HEK293 (cell line): ENCODE measurements around the gene MAPKAP1.

Source experiments
- CTCF ChIA-PET: fragments of 350-600 bp; formaldehyde crosslinking; extraction: SDS; loops from one replicate; lab custom pipeline; 2021; ENCODE audit warnings: antibody characterized with exemption; lab: Yijun Ruan, JAX
- POLR2A ChIA-PET: fragments of 300-600 bp; formaldehyde crosslinking; extraction: SDS; loops from one replicate; lab custom pipeline; 2020; ENCODE audit warnings: antibody characterized with exemption, inconsistent platforms; lab: Yijun Ruan, JAX
- H3K27ac ChIP-seq: fragments of 200-500 bp; sonication (Bioruptor generic); 2 replicates; pipeline ENCODE4 v1.5.1; 2014; ENCODE audit warnings: low read depth, low read length, control low read depth, inconsistent platforms; ENCODE audit errors: extremely low read depth
- H3K36me3 ChIP-seq, 2 experiments: fragments of 200-500 bp in 1 of 2; sonication (Bioruptor generic) in 1 of 2; 1 replicate in 1 of 2; 2 replicates in 1 of 2; pipeline ENCODE4 v1.5.1; 2014 to 2017; ENCODE audit warnings: inconsistent platforms in 2 of 2, low read length in 2 of 2; ENCODE audit not compliant: control insufficient read depth in 2 of 2, insufficient read depth in 1 of 2
- H3K4me1 ChIP-seq: fragments of 200-500 bp; sonication (Bioruptor generic); 2 replicates; pipeline ENCODE4 v1.5.1; 2014; ENCODE audit warnings: mild to moderate bottlenecking, low read length, inconsistent platforms; ENCODE audit not compliant: control insufficient read depth, insufficient read depth
- H3K4me3 ChIP-seq: 2 replicates; pipeline ENCODE4 v1.5.1; 2011; ENCODE audit warnings: low read depth, mild to moderate bottlenecking, control low read depth, low read length, moderate library complexity
- H3K9me3 ChIP-seq: fragments of 200-500 bp; sonication (Bioruptor generic); 2 replicates; pipeline ENCODE4 v1.5.1; 2014; ENCODE audit warnings: low read depth, low read length, inconsistent platforms; ENCODE audit not compliant: control insufficient read depth, insufficient read depth
- BCL11B ChIP-seq: fragments of 450-650 bp; formaldehyde crosslinking; IDR thresholded peaks from 2 replicates; pipeline ENCODE4 v1.5.1; 2016; ENCODE audit warnings: low read depth, missing biosample characterization, missing genetic modification characterization
- ELK4 ChIP-seq: IDR thresholded peaks from 2 replicates; pipeline ENCODE4 v1.6.1; 2011; ENCODE audit warnings: mild to moderate bottlenecking, low read depth, low read length, borderline replicate concordance
- GLIS1 ChIP-seq: fragments of 450-650 bp; formaldehyde crosslinking; IDR thresholded peaks from 2 replicates; pipeline ENCODE4 v1.5.1; 2016; ENCODE audit warnings: missing biosample characterization, missing genetic modification characterization
- IKZF3 ChIP-seq: fragments of 450-650 bp; IDR thresholded peaks from 2 replicates; pipeline ENCODE4 v1.5.0; 2018; ENCODE audit warnings: missing biosample characterization, mild to moderate bottlenecking, missing genetic modification characterization, moderate library complexity
- KLF17 ChIP-seq: fragments of 450-650 bp; formaldehyde crosslinking; IDR thresholded peaks from 2 replicates; pipeline ENCODE4 v1.5.1; 2016; ENCODE audit warnings: missing biosample characterization, missing genetic modification characterization
- OSR2 ChIP-seq: fragments of 450-650 bp; formaldehyde crosslinking; IDR thresholded peaks from 2 replicates; pipeline ENCODE4 v1.5.1; 2016; ENCODE audit warnings: missing biosample characterization, missing genetic modification characterization
- SCRT1 ChIP-seq: fragments of 450-650 bp; formaldehyde crosslinking; IDR thresholded peaks from 2 replicates; pipeline ENCODE4 v1.5.1; 2016; ENCODE audit warnings: missing biosample characterization, missing genetic modification characterization, borderline replicate concordance
- SP3 ChIP-seq: fragments of 450-650 bp; formaldehyde crosslinking; IDR thresholded peaks from 2 replicates; pipeline ENCODE4 v1.5.1; 2016; ENCODE audit warnings: missing biosample characterization, missing genetic modification characterization
- SP7 ChIP-seq: fragments of 450-650 bp; formaldehyde crosslinking; IDR thresholded peaks from 2 replicates; pipeline ENCODE4 v1.5.1; 2016; ENCODE audit warnings: missing biosample characterization, missing genetic modification characterization
- TRIM28 ChIP-seq: IDR thresholded peaks from 2 replicates; pipeline ENCODE4 v1.6.1; 2011; ENCODE audit warnings: low read length, control low read depth, borderline replicate concordance
- WT1 ChIP-seq: fragments of 450-650 bp; formaldehyde crosslinking; IDR thresholded peaks from 2 replicates; pipeline ENCODE4 v1.5.1; 2016; ENCODE audit warnings: missing biosample characterization, missing genetic modification characterization
- YY2 ChIP-seq: fragments of 450-650 bp; formaldehyde crosslinking; IDR thresholded peaks from 2 replicates; pipeline ENCODE4 v1.5.1; 2016; ENCODE audit warnings: missing biosample characterization, missing genetic modification characterization
- ZFP41 ChIP-seq: fragments of 450-650 bp; formaldehyde crosslinking; IDR thresholded peaks from 2 replicates; pipeline ENCODE4 v1.5.1; 2016; ENCODE audit warnings: missing biosample characterization, missing genetic modification characterization, borderline replicate concordance
- ZNF140 ChIP-seq: fragments of 450-650 bp; formaldehyde crosslinking; IDR thresholded peaks from 2 replicates; pipeline ENCODE4 v1.5.1; 2016; ENCODE audit warnings: missing biosample characterization, missing genetic modification characterization
- ZNF239 ChIP-seq: fragments of 450-650 bp; formaldehyde crosslinking; IDR thresholded peaks from 2 replicates; pipeline ENCODE4 v1.5.1; 2016; ENCODE audit warnings: missing biosample characterization, missing genetic modification characterization
- ZNF292 ChIP-seq: fragments of 450-650 bp; formaldehyde crosslinking; IDR thresholded peaks from 2 replicates; pipeline ENCODE4 v1.5.1; 2016; ENCODE audit warnings: low read depth, missing biosample characterization, missing genetic modification characterization, borderline replicate concordance
- ZNF350 ChIP-seq: fragments of 450-650 bp; formaldehyde crosslinking; IDR thresholded peaks from 2 replicates; pipeline ENCODE4 v1.5.0; 2017; ENCODE audit warnings: missing biosample characterization, mild to moderate bottlenecking, missing genetic modification characterization
- ZNF394 ChIP-seq: fragments of 450-650 bp; formaldehyde crosslinking; IDR thresholded peaks from 2 replicates; pipeline ENCODE4 v1.5.1; 2016; ENCODE audit warnings: missing biosample characterization, missing genetic modification characterization, mild to moderate bottlenecking, moderate library complexity, borderline replicate concordance
- ZNF501 ChIP-seq: fragments of 450-650 bp; formaldehyde crosslinking; IDR thresholded peaks from 2 replicates; pipeline ENCODE4 v1.5.1; 2016; ENCODE audit warnings: missing biosample characterization, missing genetic modification characterization
- ZNF514 ChIP-seq: fragments of 450-650 bp; formaldehyde crosslinking; IDR thresholded peaks from 2 replicates; pipeline ENCODE4 v1.5.1; 2016; ENCODE audit warnings: missing biosample characterization, missing genetic modification characterization
- ZNF585B ChIP-seq: fragments of 450-650 bp; formaldehyde crosslinking; IDR thresholded peaks from 2 replicates; pipeline ENCODE4 v1.5.1; 2016; ENCODE audit warnings: missing biosample characterization, missing genetic modification characterization
- ZNF596 ChIP-seq: fragments of 450-650 bp; IDR thresholded peaks from 2 replicates; pipeline ENCODE4 v1.5.0; 2018; ENCODE audit warnings: missing biosample characterization, mild to moderate bottlenecking, missing genetic modification characterization, moderate library complexity
- ZNF600 ChIP-seq: fragments of 450-650 bp; formaldehyde crosslinking; IDR thresholded peaks from 2 replicates; pipeline ENCODE4 v1.5.1; 2016; ENCODE audit warnings: missing biosample characterization, missing genetic modification characterization
- ZNF623 ChIP-seq: fragments of 450-650 bp; formaldehyde crosslinking; IDR thresholded peaks from 2 replicates; pipeline ENCODE4 v1.5.1; 2016; ENCODE audit warnings: missing biosample characterization, missing genetic modification characterization
- ZNF624 ChIP-seq: fragments of 450-650 bp; formaldehyde crosslinking; IDR thresholded peaks from 2 replicates; pipeline ENCODE4 v1.5.1; 2017; ENCODE audit warnings: missing biosample characterization, missing genetic modification characterization
- ZNF692 ChIP-seq: fragments of 450-650 bp; formaldehyde crosslinking; IDR thresholded peaks from 2 replicates; pipeline ENCODE4 v1.5.1; 2016; ENCODE audit warnings: missing biosample characterization, missing genetic modification characterization
- ZNF704 ChIP-seq: fragments of 450-650 bp; formaldehyde crosslinking; IDR thresholded peaks from 2 replicates; pipeline ENCODE4 v1.5.1; 2016; ENCODE audit warnings: missing biosample characterization, missing genetic modification characterization
- ZNF792 ChIP-seq: fragments of 450-650 bp; formaldehyde crosslinking; IDR thresholded peaks from 2 replicates; pipeline ENCODE4 v1.5.1; 2016; ENCODE audit warnings: missing biosample characterization, missing genetic modification characterization
- ZSCAN5A ChIP-seq: fragments of 450-650 bp; formaldehyde crosslinking; IDR thresholded peaks from 2 replicates; pipeline ENCODE4 v1.5.1; 2016; ENCODE audit warnings: missing biosample characterization, missing genetic modification characterization

The MAPKAP1 gene

GRCh38 chr9:125649826-125650225 lies 57.2 kb downstream of the MAPKAP1 start (continued):
- TF ChIP-seq ELK4 = no peak
- no peak for TF ChIP-seq ZNF140 (tag by site-specific recombination)
- no peak for TF ChIP-seq ZNF239 (tag by site-specific recombination)
- TF ChIP-seq ZNF596 (tag by site-specific recombination) = no peak
- TF ChIP-seq ZNF692 = no peak

GRCh38 chr9:125649315-125649714 lies 57.7 kb downstream of the MAPKAP1 start:
- Histone ChIP-seq H3K4me3 (no peak overlapping the region), H3K9me3 (no peaks in the 10 kb centered on the region), H3K4me1 (peaks cover 8% of the 10 kb centered on the region), H3K27ac (no peak overlapping the region), H3K36me3 (no peaks in the 10 kb centered on the region)
- TF ChIP-seq ZFP41 (tag by site-specific recombination) (no peak), SCRT1 (tag by site-specific recombination) (no peak), ZNF350 (tag by site-specific recombination) (no peak), TRIM28 (no peak), WT1 (no peak), YY2 (no peak), ZNF704 (tag by site-specific recombination) (no peak), ZNF623 (no peak), ZNF514 (tag by site-specific recombination) (no peak), ZNF585B (tag by site-specific recombination) (no peak), SP7 (tag by site-specific recombination) (no peak), ZNF600 (tag by site-specific recombination) (no peak), ZNF501 (tag by site-specific recombination) (no peak), ZNF292 (no peak), ZNF394 (no peak), IKZF3 (tag by site-specific recombination) (no peak), ZNF239 (tag by site-specific recombination) (no peak), GLIS1 (tag by site-specific recombination) (no peak)
- POLR2A ChIA-PET = interaction anchor here (0.7 kb wide), 1 partner anchor 11 kb away, joined by 4 read pairs; no protein-coding TSS in a partner anchor
- CTCF ChIA-PET = no interaction called here

- POLR2A ChIA-PET = interaction anchor here (0.6 kb wide), 1 partner anchor 972 kb away, joined by 3 read pairs; no protein-coding TSS in a partner anchor
- no peak for TF ChIP-seq OSR2
- no peak for TF ChIP-seq ZSCAN5A
- no peak for TF ChIP-seq BCL11B
- TF ChIP-seq ZNF692 = no peak
- TF ChIP-seq ZNF624 (tag by site-specific recombination) = no peak
- TF ChIP-seq SP3 (tag by site-specific recombination) = no peak
- no peak for TF ChIP-seq KLF17 (tag by site-specific recombination)
- no peak for TF ChIP-seq ZNF792 (tag by site-specific recombination)
These were observed 58.7 kb downstream of the MAPKAP1 start for GRCh38 chr9:125648294-125648693.

More at GRCh38 chr9:125648294-125648693, 58.7 kb downstream of the MAPKAP1 start:
- H3K4me1 ChIP-seq = peaks cover 8% of the 10 kb centered on the region
- CTCF ChIA-PET = no interaction called here
- no peak overlapping the region for H3K4me3 ChIP-seq
- H3K36me3 ChIP-seq = no peaks in the 10 kb centered on the region
- H3K9me3 ChIP-seq = no peaks in the 10 kb centered on the region
- H3K27ac ChIP-seq = no peak overlapping the region
